Activated CD8-positive, alpha-beta memory T cell treated with anti-CD3 and anti-CD28 coated beads, Interleukin-2, amount 50 U/mL, for 24 hours (primary cell): ENCODE results near the gene CASTOR2.
"Not testable (repeated sequence)": the region's sequence is repeated elsewhere in the genome, so short reads cannot be mapped to it uniquely, and the experiment has no call there.

Experiments
- DNase-seq: peaks from one replicate; pipeline ENCODE4 v3.0.0-alpha.2; 2020; ENCODE audit errors: extremely low read depth

CASTOR2 gene

DNA sequence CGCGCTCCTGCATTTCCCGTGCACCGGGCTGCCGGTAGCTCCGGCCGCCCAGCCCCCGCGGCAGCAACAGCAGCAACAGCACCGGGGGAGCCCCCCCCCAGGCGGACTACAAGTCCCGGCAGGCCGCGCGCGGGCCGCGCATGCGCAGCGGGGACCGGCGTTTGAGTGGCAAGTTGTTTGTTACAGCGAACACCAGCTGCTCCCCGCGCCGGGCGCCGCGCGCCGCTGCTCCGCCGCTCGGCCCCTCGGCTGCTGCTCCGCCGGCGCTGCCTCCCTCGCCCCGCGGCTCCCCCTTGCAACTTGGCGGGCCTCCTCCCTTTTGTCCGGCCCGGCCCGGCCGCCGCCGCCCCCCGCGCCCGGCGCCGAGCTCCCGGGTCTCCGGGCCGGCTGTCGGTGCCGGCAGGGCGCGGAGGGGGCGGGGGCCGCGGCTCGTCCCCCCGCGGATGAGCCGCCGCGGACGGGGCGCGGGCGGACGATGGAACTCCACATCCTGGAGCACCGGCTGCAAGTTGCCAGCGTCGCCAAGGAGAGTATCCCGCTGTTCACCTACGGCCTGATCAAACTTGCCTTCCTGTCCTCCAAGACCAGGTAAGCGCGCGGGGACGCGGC is at the start of gene CASTOR2:
TSS of gene CASTOR2 (plus strand) at position 195 of the 609 bp plus-strand sequence. CDS start at position 476, 281 bp downstream.
- DNase-seq = not testable (repeated sequence)

DNA sequence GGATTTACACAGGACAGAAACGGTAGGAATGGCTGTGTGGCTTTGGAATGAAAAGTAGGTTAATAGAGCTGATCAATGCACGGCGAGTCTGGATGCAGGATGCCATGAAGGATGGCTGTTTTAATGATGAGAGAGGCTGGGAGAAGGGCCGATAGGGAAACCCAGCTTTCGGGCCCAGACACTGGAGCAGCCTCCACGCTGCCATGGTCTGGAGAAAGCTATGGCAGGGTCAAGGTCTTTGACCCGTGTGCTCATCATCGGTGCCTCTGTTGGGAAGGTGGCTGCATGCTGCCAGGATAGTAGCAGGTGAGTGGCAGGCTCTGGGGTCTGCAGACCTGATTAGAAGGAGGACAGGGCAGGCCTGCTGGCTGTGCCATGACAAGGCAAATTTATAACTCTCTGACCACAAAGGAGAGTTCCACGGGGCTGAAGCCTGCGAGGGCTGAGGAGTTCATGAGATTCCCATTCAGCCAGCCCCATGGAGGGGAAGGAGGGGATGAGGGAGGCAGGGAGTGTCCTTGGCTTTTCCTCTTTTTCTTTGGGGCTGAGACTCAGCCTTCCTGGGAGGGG is 42.1 kb upstream of the CASTOR2 start:
- DNase-seq = not testable (repeated sequence)

DNA sequence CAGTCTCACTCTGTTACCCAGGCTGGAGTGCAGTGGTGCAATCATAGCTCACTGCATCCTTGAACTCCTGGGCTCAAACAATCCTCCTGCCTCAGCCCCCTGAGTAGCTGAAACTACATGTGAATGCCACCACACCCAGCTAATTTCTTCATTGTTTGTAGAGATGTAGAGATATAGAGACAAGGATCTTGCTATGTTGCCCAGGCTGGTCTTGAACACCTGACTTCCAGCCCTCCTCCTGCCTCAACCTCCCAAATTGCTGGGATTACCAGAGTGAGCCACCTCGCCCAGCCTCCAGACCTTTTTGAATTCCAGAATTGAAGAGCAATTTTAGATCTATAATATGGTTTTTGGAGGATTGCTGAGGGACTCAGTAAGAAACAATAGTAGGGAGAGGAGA is 40.9 kb upstream of the CASTOR2 start:
- DNase-seq = not testable (repeated sequence)

DNA sequence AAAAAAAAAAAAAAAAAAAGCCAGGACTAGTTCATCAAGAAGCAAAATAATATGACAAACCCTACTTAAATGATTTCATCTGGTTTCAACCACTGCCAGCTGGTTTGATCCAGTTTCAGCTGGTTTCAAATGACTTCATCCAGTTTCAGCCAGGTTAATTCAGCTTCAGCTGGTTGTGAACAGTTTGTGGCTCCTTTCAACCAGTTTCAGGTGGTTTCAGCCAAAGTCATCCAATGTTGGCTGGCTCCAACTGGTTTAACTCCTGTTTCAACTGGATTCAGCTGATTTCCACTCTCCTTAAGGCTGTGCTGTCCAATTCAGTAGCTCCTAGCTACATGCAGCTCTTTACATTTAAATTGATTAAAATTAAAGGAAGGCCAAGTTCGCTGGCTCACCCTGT is 37.5 kb upstream of the CASTOR2 start:
- DNase-seq = not testable (repeated sequence)

DNA sequence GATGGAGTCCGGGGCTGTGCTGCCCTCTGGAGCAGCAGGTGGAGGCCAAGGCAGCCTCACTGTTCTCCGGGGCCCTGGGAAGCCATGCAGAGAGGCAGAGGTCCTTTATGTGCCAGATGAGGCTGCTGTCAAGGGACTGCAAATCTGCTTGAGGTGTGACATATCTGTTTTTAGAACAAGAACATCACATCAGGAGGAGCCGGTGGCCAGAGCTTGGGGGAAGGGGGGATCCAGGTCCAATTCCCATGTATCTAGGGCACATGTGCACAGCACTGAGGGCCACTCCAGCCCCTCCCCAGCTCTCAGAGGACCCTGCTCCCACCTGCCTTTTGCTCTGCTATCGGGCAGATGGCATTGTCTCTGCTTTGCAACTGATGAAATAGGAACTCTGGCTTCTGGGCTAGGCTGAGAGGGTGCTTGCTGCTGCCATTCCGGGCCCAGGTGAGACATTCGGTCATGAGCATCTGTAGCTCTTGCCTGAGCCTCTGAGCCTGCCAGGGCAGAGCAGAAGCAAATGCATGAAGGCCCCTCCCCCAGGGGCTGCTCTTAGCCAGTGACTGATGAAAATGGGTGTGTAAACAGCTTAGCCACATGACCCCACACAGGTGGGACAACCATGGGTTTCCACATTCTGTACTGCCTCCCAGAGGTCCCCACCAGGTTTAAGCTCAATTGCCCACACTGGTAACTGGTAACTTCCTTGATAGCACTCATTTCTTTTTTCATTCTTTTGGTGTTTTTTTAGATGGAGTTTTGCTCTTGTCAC is 32.8 kb upstream of the CASTOR2 start:
- not testable (repeated sequence) for DNase-seq

DNA sequence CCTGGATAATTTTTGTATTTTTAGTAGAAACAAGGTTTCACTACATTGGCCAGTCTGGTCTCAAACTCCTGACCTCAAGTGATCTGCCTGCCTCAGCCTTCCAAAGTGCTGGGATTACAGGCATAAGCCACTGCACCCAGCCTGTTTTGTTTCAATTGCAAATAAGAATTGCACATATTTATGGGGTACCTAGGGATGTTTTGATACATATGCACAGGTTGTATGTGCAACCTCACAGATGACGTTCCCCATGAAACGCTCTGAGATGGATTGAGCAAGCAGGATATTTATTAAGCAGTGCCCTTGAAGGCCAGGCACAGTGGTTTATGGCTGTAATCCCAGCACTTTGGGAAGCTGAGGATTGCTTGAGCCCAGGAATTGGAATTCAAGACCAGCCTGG is 25.1 kb upstream of the CASTOR2 start:
- DNase-seq = not testable (repeated sequence)

DNA sequence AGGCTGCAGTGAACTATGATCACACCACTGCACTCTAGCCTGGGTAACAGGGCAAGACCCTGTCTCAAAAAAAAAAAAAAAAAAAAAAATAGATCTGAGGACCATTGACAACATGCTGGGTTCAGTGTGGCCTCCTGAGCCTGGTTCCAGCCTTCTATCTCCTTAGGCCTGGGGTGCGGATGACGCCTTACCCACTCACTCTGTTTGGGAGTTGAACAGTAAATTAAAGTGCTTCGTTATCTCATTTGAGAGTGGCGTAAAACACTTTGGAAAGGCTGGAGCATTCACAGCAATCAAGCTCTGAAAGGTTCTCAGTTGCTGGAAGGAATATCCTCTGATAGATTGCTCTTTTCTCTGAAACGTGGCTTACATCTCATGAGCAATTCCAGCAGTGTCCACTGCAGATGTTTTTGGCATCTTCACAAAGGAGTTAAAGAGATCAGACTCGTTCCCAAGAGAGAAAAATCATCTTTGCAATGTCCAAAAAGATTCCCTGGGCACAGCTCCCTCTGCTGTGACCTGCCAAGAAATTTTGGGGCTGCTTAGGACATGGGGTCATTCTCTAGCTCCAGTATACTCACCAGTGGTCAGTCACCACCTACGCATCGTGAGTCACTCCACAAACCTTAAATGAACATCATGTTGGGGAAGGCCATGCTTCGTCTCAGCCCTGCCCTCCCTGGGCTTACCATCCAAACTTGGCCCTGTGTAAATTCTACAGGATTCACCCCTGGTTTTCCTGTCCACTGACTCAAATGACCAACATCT is 23.0 kb upstream of the CASTOR2 start:
- DNase-seq = not testable (repeated sequence)

DNA sequence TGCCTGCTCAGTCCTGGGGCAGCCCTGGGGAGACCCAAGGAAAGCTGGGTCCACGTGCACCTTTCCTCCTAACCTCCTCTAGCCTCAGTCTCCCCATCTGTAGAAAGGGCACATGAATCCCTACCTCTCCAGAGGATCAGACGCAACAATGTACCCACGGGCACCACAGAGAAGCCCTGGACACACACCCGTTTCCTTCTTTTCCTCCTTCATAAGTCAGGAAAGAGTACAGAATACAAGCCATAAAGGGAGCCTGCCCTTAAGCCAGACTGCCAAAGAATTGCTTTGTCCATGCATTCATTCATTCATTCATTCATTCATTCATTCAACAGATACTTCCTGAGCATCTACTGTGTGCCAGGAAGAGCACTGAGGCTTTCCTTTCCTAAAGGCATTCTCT is 20.6 kb upstream of the CASTOR2 start:
- DNase-seq = not testable (repeated sequence)

DNA sequence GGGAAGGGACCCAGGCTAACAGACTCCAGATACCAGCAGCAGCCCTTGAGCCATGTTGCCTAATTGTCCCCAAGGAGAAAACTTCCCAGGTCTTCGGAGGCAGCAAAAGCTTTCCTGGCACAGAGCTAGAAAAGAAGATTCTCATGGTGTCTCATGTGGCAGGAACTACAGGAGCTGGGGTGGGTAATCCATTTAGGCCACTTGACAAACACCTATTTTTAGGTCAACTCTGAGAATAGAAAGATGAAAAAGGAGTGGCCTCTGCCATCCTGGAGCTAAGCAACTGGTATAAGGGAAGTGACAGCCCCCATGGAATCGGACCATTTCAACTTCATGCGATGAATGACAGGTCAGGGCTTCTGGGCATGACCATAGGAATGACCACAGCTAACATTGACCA is 16.8 kb upstream of the CASTOR2 start:
- DNase-seq = not testable (repeated sequence)

DNA sequence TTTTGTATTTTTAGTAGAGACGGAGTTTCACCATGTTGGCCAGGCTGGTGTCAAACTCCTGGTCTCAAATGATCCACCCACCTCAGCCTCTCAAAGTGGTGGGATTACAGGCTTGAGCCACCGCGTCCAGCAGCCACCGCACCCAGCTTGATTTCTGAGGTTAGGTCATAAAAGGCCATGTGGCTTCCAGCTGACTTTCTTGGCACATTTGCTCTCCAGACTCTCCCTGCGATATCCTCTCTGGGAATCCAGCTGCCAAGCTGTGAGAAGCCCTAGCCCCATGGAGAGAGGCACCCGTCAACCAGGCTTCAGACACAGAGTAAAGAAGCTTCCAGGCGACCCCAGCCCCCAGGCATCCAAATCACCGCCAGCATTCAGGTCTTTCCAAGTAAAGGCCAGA is 10.7 kb upstream of the CASTOR2 start:
- not testable (repeated sequence) for DNase-seq

DNA sequence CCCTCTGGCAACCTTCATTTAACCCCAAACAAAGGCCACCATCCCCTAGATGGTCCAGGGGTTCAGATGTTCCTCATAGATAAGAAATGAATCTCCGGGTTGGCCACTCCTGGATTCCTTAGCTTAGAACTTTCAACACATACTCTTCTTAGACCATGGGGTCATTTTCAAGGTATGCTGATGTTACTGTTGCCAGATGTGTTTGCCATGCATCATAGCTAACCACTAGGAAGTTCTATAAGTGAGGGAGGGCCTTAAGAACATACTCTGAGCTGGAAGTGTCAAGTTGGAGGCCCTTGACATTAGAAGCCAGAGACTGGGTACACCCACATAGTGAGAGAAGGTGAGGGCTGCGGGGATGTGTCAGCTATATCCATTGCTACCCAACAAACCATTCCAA is 6.2 kb upstream of the CASTOR2 start:
- DNase-seq = not testable (repeated sequence)

DNA sequence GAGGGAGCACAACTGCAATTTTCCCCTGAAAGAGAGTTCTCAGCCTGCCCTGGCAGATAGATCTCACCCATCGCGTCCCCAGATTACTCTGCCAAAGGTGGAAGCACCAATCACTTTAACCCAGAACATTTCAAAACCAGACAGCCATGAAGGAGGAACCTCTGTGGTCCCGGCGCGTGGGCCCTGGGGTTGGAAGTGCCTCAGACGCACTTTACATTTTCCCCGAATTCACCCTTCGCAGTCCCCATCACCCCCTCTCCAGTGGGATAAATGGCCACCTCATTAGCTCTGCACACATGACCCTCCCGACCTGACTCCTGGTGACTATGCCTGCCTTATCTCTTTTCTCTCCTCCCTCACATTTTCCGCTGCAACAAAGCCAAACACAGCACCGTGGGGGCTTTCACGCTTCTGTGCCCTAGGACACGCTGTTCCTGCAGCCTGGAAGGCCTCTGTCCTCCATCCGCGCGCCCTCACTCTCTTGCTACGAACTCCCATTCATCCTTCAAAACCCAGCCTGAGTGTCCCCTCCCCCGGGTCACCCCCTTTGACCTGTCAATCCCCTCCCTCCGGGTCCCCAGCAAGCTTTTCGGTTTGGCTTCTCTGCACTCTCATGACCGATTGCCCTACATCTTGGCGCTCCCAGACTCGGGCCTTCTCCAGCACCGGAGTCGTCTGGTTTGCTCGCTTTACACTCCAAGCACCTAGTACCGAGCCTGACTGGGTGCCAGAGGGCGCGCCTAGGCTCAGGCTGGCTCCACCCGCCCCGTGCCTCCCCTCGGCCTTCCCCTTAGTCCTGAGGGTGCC is 598 bp upstream of the CASTOR2 start:
- not testable (repeated sequence) for DNase-seq

DNA sequence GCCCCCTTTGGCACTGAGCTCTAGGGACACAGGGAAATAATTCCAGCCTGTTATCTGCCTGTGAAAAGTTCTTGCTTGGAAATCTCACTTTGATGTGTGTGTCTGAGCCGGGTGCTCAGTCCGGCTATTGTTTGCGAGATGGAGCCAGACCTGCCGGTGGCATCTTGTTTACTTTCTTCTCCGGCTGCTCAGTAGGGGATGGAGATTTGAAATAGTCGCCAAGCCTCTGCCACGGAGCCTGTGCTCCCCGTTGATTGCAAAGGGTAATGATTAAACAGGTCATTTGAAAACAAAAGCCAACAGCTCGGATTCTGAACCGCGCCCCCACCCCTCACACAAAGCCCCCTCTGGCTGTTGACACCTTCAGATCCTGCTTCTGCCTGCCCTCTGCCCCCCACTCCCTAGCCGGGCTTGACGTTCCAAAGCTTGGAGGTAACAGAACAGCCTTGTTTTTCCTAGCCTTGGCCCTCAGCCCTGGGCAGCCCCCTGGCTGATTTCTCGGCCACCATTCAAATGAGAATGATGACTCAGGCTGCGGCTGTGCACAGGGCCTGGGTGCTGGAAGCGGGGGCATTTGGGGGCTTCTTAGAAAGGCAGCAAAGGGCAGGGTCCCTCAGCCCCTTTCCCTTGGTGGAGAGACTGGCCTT is 1.8 kb downstream of the CASTOR2 start:
- DNase-seq = not testable (repeated sequence)

DNA sequence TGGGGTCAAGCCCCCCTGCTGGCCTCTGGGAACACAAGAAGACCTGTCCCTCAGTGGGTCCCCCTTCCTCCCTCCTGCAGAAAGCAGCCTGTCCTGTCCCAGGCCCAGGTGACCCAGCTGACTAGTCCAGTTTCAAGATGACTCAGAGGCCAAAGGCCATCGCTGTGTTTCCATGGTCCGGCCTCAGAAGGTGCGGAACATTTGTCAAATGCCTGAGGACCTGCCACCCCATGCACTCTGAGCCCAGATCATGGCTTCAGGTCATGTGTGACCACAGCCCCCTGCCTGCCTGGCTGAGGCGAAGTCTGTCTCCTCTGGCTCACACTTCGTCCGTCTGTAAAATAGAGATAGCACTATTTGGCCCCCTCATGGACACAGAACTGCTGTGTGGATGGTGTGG is 2.4 kb downstream of the CASTOR2 start:
- not testable (repeated sequence) for DNase-seq

DNA sequence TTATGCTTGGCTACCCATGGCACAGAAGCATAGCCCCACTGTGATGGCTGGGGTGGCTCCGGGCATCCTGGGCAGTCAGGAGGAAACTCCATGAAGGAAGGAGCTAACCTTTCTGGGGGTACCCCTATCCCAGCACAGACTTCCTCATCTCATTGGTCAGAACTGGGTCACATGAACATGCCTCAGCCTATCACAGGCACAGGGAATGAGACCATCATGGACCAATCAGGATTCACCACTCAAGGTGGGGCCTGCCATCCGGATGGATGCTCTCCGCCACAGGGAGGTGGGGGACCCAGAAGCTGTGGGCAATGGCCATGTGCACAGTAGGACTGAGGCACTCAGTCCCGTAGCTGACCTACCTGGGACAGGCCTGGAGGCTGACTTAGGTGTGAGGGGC is 6.9 kb downstream of the CASTOR2 start:
- not testable (repeated sequence) for DNase-seq

DNA sequence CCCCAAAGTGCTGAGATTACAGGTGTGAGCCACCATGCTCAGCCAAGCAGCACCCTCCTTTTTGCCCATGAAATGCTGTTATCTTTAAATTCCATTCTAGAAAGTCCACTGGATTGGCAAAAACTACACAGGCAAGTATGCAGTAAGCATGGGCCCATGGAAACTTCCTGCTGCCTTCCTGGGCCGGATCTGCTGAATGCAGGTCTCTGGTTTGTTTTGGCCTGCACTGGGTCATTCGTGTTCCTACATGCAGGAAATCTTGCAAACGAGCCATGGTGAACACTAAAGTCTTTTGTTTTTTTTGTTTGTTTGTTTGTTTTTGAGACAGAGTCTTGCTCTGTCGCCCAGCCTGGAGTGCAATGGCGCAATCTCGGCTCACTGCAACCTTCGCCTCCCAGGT is 7.9 kb downstream of the CASTOR2 start:
- not testable (repeated sequence) for DNase-seq

DNA sequence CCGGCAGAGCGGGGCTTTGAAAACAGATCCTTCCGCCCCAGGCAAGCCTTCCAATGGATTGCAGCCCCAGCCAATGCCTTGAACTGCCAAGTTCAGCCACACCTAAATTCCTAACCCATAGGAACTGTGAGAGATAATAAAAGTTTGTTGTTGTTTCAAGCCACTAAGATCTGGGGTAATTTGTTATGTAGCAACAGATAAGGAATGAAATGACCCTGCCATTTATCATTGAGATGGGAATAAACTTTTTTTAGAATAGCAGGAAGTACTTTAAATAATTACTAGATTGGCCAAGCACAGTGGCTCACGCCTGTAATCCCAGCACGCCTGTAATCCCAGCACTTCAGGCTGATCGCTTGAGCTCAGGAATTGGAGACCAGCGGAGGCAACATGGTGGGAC is 11.5 kb downstream of the CASTOR2 start:
- DNase-seq = not testable (repeated sequence)

DNA sequence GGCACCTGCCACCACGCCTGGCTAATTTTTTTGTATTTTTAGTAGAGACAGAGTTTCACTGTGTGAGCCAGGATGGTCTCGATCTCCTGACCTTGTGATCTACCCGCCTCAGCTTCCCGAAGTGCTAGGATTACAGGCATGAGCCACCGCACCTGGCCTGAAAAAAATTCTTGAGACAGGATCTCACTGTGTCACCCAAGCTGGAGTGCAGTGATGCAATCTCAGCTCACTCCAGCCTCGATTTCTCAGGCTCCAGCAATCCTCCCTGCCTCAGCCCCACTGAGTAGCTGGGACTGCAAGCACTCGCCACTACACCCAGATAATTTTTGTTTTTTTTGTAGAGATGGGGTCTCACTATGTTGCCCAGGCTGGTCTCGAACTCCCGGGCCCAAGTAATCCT is 13.0 kb downstream of the CASTOR2 start:
- DNase-seq = not testable (repeated sequence)

DNA sequence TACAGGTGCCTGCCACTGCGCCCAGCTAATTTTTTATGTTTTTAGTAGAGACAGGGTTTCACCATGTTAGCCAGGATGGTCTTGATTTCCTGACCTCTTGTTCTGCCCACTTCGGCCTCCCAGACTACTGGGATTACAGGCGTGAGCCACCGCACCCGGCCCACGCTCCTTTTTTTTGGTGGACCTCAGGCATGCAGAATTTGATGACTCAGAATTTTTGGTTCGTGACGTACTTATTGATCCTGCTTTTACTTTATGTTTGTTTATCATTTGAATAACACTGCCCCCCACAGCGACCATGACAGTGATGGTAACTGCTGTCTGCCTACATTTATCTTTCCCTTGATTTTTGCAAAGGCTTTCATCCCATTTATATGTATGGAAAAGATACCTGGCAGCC is 23.9 kb downstream of the CASTOR2 start:
- not testable (repeated sequence) for DNase-seq

DNA sequence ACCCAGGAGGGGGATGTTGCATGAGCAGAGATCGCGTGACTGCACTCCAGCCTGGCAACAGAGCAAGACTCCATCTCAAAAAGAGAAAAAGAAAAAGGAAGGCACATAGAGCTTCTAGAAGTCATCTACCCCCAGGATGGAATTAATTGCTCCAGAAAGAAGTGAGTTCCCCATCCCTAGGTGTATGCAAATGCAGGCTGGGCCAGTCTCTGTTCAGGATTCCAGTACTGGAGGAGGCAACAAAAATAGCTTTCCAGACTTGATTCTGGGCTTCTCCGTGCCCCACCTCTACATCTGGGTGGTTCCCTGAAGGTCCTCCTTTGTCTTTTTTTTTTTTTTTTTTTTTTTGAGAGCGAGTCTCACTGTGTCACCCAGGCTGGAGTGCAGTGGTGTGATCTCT is 28.6 kb downstream of the CASTOR2 start:
- DNase-seq = no peak
